Left lung (tissue), 10 donors: ENCODE data around the gene SLC22A23. TPM values are rescaled to one million over a fixed set of nuclear protein-coding genes. Genes with fewer than 3 reads are reported as not detected.
"Not testable (repeated sequence)": the region's sequence is repeated elsewhere in the genome, so short reads cannot be mapped to it uniquely, and the experiment has no call there.

ENCODE experiments used
- ATAC-seq: fragments of 200-7000 bp; cut with Tn5 transposase; one replicate; pipeline ENCODE4 v1.9.1; 2020; ENCODE audit warnings: moderate library complexity
- DNase-seq, 4 donors: peaks; one replicate each; pipeline ENCODE4 v3.0.0-alpha.2; 2013 to 2020
- H3K27ac ChIP-seq, 2 donors: fragments of 200-600 bp; sonication (generic) in 1 of 2; one replicate each; pipeline versions ENCODE4 v1.5.0 to v1.8.0; 2020 to 2021
- H3K27me3 ChIP-seq, 2 donors: fragments of 200-600 bp; sonication (generic) in 1 of 2; one replicate each; pipeline versions ENCODE4 v1.5.0 to v1.8.0; 2020 to 2021
- H3K36me3 ChIP-seq, 2 donors: fragments of 200-600 bp; sonication (generic) in 1 of 2; one replicate each; pipeline versions ENCODE4 v1.5.0 to v1.8.0; 2020 to 2021
- H3K4me1 ChIP-seq, 2 donors: fragments of 200-600 bp; one replicate each; pipeline ENCODE4 v1.8.0; 2021
- H3K4me3 ChIP-seq, 2 donors: fragments of 200-600 bp; sonication (generic) in 1 of 2; one replicate each; pipeline versions ENCODE4 v1.5.0 to v1.8.0; 2020 to 2021; ENCODE audit warnings: mild to moderate bottlenecking in 1 of 2
- H3K9me3 ChIP-seq, 2 donors: fragments of 200-600 bp; sonication (generic) in 1 of 2; one replicate each; pipeline versions ENCODE4 v1.5.0 to v1.8.0; 2020 to 2021
- intact Hi-C, 2 donors: fragments of 100-400 bp; cut with DNase I; formaldehyde crosslinking; loops; one replicate each; pipeline versions ENCODE4 v1.11.2 to v1.14.2; 2022
- polyA plus RNA-seq, 6 donors: library from polyadenylated mRNA; unstranded; fragments of 120-200 nt; gene quantifications; one replicate each; pipeline ENCODE4 v1.2.1, GENCODE V29; 2013; ENCODE audit not compliant: insufficient read length in 6 of 6
- total RNA-seq, 2 donors: library from RNA; stranded (reverse); fragmentation: NEBNext Ultra II Directional; extraction: Animal tissue kit (Norgen Biotek cat#: 25700); gene quantifications; one replicate each; pipeline ENCODE4 v1.2.1, GENCODE V29; 2021
- TF ChIP-seq, protein P1 (sequence below), 2 donors: fragments of 200-600 bp; sonication (generic) in 1 of 2; IDR thresholded peaks; one replicate each; pipeline versions ENCODE4 v1.5.0 to v1.8.0; 2021; ENCODE audit warnings: antibody characterized with exemption in 2 of 2
- donor health status: DM: no; HTN: yes; CAD: no.
- donor health status: DM: no; HTN: no; CAD: no.

The SLC22A23 gene
- total and polyA plus RNA-seq, 8 donors = 19.7 to 31.2 (median 23.9) TPM

DNA sequence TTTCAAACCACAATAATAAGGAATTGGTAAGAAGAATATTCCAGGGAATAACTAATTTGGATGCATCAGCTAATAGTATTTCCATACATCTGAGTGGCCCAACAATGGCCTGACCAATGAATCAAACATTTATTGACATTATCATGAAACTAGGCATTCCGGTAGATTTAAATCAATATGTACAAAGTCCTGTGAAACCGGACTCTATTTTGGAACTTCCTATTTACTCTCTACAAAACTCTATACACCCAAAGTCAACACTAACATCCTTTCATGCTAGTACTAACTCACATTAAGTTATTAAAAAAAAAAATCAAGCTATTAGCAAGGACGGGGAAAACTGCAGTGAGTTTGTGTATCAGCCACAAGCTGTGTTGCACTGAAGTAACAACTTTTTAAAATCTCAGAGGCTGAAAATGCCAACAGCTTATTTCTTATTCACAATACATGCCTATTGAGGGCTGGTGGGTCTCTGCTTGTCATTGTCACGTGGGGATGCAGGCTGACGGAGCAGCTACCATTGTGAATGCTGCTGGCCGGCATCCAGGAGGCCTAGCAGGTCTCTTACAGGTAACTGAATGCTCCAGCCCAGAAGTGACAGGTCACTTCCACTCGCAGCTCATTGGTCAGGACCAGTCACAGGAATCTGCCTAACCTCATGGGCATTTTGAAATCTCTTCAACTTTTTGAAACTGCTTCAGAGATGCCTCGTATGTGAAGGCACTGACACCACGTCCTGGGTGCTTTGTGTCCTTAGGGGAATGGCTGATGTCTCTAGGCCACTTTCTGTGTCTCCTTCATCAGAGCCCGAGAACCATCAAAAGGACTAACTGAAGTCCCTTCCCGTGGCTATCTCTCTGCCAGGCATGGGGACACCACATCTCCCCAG lies 76.3 kb downstream of the SLC22A23 start:
- ATAC-seq (peak; percentile 55), DNase-seq (peak in 3 of 4 donors; percentile 63 to 82 (median 68))
- Histone ChIP-seq H3K9me3 (no peaks in the 10 kb centered on the region), H3K27ac (no peak overlapping the region), H3K36me3 (no peaks in the 10 kb centered on the region), H3K4me3 (no peak overlapping the region), H3K4me1 (peaks cover 0 to 15% of the 10 kb centered on the region in 2 donors), H3K27me3 (no peaks in the 10 kb centered on the region)
- intact Hi-C loops = no loop called here
- TF ChIP-seq, protein P1, sequence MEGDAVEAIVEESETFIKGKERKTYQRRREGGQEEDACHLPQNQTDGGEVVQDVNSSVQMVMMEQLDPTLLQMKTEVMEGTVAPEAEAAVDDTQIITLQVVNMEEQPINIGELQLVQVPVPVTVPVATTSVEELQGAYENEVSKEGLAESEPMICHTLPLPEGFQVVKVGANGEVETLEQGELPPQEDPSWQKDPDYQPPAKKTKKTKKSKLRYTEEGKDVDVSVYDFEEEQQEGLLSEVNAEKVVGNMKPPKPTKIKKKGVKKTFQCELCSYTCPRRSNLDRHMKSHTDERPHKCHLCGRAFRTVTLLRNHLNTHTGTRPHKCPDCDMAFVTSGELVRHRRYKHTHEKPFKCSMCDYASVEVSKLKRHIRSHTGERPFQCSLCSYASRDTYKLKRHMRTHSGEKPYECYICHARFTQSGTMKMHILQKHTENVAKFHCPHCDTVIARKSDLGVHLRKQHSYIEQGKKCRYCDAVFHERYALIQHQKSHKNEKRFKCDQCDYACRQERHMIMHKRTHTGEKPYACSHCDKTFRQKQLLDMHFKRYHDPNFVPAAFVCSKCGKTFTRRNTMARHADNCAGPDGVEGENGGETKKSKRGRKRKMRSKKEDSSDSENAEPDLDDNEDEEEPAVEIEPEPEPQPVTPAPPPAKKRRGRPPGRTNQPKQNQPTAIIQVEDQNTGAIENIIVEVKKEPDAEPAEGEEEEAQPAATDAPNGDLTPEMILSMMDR (IDR thresholded peaks at IDR 0.05) = no peak

DNA sequence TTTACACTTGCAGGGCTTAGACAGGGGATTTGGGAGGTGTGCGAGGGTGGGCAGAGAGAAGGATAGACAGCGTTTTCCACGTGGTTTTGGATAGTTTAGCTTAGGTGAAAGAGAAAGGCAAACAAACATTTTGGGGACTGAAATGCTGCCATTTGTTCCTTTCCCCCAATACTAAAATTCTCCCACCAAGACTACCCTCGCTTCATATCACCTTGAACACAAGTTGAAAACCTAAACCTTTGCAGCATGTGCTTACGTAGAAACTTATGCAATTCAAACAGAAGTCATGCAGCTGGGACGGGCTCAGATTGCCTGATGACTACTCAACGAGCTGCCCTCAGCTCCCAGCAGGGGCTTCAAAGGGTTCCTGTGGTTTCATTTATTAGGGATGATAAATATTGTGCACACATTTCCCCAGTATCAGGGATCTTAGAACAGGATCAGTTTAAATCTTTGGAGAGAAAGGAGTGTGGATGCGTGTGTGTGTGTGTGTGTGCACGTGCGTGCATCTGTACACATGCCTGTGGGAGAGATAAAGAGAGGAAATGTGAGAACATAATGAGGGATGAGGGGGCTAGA lies 77.3 kb downstream of the SLC22A23 start:
- Histone ChIP-seq H3K9me3 (no peaks in the 10 kb centered on the region), H3K36me3 (no peaks in the 10 kb centered on the region), H3K4me3 (no peak overlapping the region), H3K27ac (no peak overlapping the region), H3K27me3 (no peaks in the 10 kb centered on the region), H3K4me1 (peaks cover 0 to 15% of the 10 kb centered on the region in 2 donors)
- intact Hi-C loops = no loop called here
- DNase-seq (no peak), ATAC-seq (no peak)
- TF ChIP-seq, protein P1 (IDR thresholded peaks at IDR 0.05) = no peak

DNA sequence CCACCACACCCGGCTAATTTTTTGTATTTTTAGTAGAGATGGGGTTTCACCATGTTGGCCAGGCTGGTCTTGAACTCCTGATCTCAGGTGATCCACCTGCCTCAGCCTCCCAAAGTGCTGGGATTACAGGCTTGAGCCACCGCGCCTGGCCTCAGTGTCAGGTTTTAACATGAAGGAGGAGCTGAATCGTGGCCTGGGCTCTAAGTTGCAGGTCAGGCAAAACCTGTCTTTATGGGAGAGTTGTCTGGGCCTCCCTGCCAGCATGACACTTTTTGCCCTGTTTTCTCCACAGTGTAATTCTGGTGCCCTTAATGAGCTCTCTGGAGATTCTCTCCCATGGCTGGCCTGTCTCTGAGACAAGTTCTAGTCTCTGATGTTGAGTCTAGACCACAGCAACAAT lies 78.0 kb downstream of the SLC22A23 start:
- intact Hi-C loops = not testable (repeated sequence)

DNA sequence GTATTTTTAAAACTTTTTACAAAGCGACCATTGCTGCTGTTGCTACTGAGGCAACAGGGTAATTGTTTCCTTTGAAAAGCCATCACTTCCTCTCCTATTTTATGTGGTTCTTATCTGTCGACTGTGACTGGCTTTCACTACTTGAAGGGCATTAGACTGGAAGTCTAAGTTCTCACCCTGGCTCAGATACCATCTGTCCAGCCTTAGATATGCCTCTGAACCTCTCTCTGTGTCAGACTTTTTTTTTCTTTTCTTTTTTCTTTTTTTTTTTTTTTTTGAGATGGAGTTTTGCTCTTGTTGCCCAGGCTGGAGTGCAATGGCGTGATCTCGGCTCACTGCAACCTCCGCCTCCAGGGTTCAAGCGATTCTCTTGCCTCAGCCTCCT lies 78.5 kb downstream of the SLC22A23 start:
- not testable (repeated sequence) for H3K4me1 ChIP-seq

More for the DNA sequence above, 78.0 kb downstream of the SLC22A23 start:
- peaks cover 0 to 14% of the 10 kb centered on the region in 2 donors for H3K4me1 ChIP-seq
- not testable (repeated sequence) for H3K36me3 ChIP-seq, ATAC-seq, H3K9me3 ChIP-seq, DNase-seq, H3K4me3 ChIP-seq, H3K27me3 ChIP-seq
- H3K27ac ChIP-seq = peak overlapping the region in 1 of 2 donors; percentile 45

DNA sequence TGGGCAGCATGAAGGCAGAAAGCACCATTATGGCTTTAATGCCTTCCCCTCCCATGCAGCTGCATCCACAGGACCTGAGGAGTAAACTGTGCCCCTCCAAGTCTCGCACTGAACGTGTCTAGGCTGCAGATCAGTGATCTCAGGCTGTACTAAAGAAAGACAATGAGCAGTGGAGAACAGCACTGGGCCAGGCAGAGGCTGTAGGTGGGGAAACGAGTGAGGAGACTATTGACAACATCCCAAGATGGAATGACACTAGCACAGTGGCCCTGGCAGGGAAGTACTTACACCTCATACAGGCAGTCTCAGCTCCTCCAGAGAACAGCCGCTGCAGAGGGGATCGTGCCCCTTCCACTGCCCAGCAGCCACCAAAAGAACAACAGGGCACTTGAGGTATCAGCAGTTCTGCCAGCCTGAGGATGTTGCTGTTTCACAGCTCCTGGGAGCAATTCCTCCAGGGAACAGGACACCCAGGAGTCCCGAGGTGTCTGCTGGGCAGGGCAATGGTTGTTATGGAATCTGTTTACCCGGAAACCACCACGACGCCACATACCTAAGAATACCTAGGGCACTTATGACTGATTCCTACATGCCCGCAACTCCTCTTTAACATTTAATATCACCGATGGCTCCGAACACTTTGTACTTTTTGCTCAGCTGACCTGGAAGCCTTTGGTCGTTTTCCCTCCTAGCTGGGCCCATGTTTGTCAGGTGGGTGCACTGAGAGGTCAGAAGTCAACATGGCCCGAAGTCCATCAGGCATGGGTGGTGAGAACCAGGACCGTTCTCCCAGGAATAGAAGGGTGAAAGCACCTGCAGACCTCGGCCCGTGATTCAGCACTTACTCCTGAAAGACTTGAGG lies 79.1 kb downstream of the SLC22A23 start:
- Histone ChIP-seq H3K27ac (peak overlapping the region in 1 of 2 donors; percentile 45), H3K4me1 (peaks cover 0 to 8% of the 10 kb centered on the region in 2 donors), H3K27me3 (no peaks in the 10 kb centered on the region), H3K9me3 (no peaks in the 10 kb centered on the region), H3K4me3 (no peak overlapping the region), H3K36me3 (no peaks in the 10 kb centered on the region)
- ATAC-seq = peak; percentile 75
- TF ChIP-seq, protein P1 (IDR thresholded peaks at IDR 0.05) = no peak
- intact Hi-C loops = no loop called here
- no peak for DNase-seq

More for the DNA sequence above, 78.5 kb downstream of the SLC22A23 start:
- DNase-seq, H3K9me3 ChIP-seq, ATAC-seq, H3K36me3 ChIP-seq, H3K4me3 ChIP-seq, intact Hi-C loops, H3K27me3 ChIP-seq: not testable (repeated sequence)
- H3K27ac ChIP-seq = peak overlapping the region in 1 of 2 donors; percentile 45
